ENCODE results near the gene ARHGEF12. TPM values are rescaled to one million over a fixed set of nuclear protein-coding genes. Genes with fewer than 3 reads are reported as not detected.

The ARHGEF12 gene
- total and polyA plus RNA-seq, 2 donors (not counting 1 experiment from before 2014, with no cell fraction given), result 2.0 to 21.6 TPM

GRCh38 chr11:120424970-120425332 is 88.7 kb downstream of the ARHGEF12 start:
- Mint-ChIP-seq H3K27ac (no peak overlapping the region), H3K4me1 (peaks cover 14% of the 10 kb centered on the region), H3K4me3 (no peak overlapping the region), H3K9me3 (ENCODE audit: insufficient read depth) (no peaks in the 10 kb centered on the region), H3K27me3 (no peaks in the 10 kb centered on the region)
- Histone ChIP-seq H3K27ac (ENCODE audit: low read length in 2 of 2) (no peak overlapping the region), H3K4me1 (ENCODE audit: control insufficient read depth in 2 of 2, insufficient read depth in 2 of 2, low read length in 2 of 2) (peaks cover 8 to 12% of the 10 kb centered on the region in 2 donors), H4K20me1 (ENCODE audit: control insufficient read depth, insufficient read depth, low read length, poor library complexity, severe bottlenecking) (no peaks in the 10 kb centered on the region), H3K9me3 (ENCODE audit: control extremely low read depth in 1 of 3, control insufficient read depth in 2 of 3, insufficient read depth in 1 of 3, low read length in 2 of 3) (no peaks in the 10 kb centered on the region), H3K36me3 (replicated peaks in 1 of 2; ENCODE audit: control extremely low read depth in 1 of 2, control insufficient read depth in 1 of 2, extremely low read depth in 1 of 2, insufficient read depth in 2 of 2, low read length in 1 of 2) (no peaks in the 10 kb centered on the region), H2AFZ (ENCODE audit: insufficient read depth, low read depth, low read length, poor library complexity, severe bottlenecking) (no peak overlapping the region), H3K79me2 (ENCODE audit: control insufficient read depth, insufficient read depth, low read length) (no peaks in the 10 kb centered on the region), H3K9ac (ENCODE audit: low read length) (no peak overlapping the region), H3K4me2 (replicated peaks; ENCODE audit: low read depth, low read length, poor library complexity, severe bottlenecking) (peak overlapping the region; percentile 21), H3K4me3 (ENCODE audit: control extremely low read depth in 1 of 5, extremely low read depth in 1 of 5, insufficient read depth in 1 of 5, low read depth in 2 of 5, low read length in 4 of 5) (no peak overlapping the region), H3K27me3 (replicated peaks in 1 of 4; ENCODE audit: control extremely low read depth in 1 of 4, control insufficient read depth in 3 of 4, insufficient read depth in 4 of 4, low read length in 3 of 4) (no peaks in the 10 kb centered on the region)
- CTCF ChIA-PET, result interaction anchor here (0.7 kb wide), 1 partner anchor 829 kb away, joined by 3 read pairs; no protein-coding TSS in a partner anchor
- DNase-seq (no peak), ATAC-seq (ENCODE audit: low read depth) (no peak)
- TF ChIP-seq EZH2 (IDR thresholded peaks at IDR 0.05; ENCODE audit: borderline replicate concordance, insufficient read depth, low read depth, low read length, poor library complexity, severe bottlenecking), result no peak
- TF ChIP-seq CTCF (IDR thresholded peaks at IDR 0.05), result no peak
- WGBS (ENCODE audit: insufficient coverage), result 95% methylated on average over 3 of the region's 3 CpGs
- POLR2A ChIA-PET, result no interaction called here
- intact Hi-C loops (cut with micrococcal nuclease), result loop anchor here (10.0 kb wide), 1 partner anchor 90 kb away; the partner anchor contains the start of gene ARHGEF12

- no peak overlapping the region for H3K4me3 Mint-ChIP-seq
- H3K79me2 ChIP-seq (ENCODE audit: control insufficient read depth, insufficient read depth, low read length), result no peaks in the 10 kb centered on the region
- intact Hi-C loops (cut with micrococcal nuclease), result loop anchor here (10.0 kb wide), 1 partner anchor 91 kb away; the partner anchor contains the start of gene ARHGEF12
- DNase-seq (no peak), ATAC-seq (ENCODE audit: low read depth) (no peak)
- no CpG with 5 or more reads among the region's 3 CpGs for WGBS (ENCODE audit: insufficient coverage)
- no peak overlapping the region for H2AFZ ChIP-seq (ENCODE audit: insufficient read depth, low read depth, low read length, poor library complexity, severe bottlenecking)
- no peaks in the 10 kb centered on the region for H3K9me3 Mint-ChIP-seq (ENCODE audit: insufficient read depth)
- peak overlapping the region; percentile 5 for H3K27ac Mint-ChIP-seq
- ChIA-PET CTCF (no interaction called here), POLR2A (no interaction called here)
- H3K27me3 ChIP-seq (replicated peaks in 1 of 4; ENCODE audit: control extremely low read depth in 1 of 4, control insufficient read depth in 3 of 4, insufficient read depth in 4 of 4, low read length in 3 of 4), result no peaks in the 10 kb centered on the region
- H3K36me3 ChIP-seq (replicated peaks in 1 of 2; ENCODE audit: control extremely low read depth in 1 of 2, control insufficient read depth in 1 of 2, extremely low read depth in 1 of 2, insufficient read depth in 2 of 2, low read length in 1 of 2), result no peaks in the 10 kb centered on the region
- H3K9me3 ChIP-seq (ENCODE audit: control extremely low read depth in 1 of 3, control insufficient read depth in 2 of 3, insufficient read depth in 1 of 3, low read length in 2 of 3), result no peaks in the 10 kb centered on the region
- H3K4me1 Mint-ChIP-seq, result peaks cover 14% of the 10 kb centered on the region
- H3K9ac ChIP-seq (ENCODE audit: low read length), result no peak overlapping the region
- no peak overlapping the region for H3K27ac ChIP-seq (ENCODE audit: low read length in 2 of 2)
- H3K4me3 ChIP-seq (ENCODE audit: control extremely low read depth in 1 of 5, extremely low read depth in 1 of 5, insufficient read depth in 1 of 5, low read depth in 2 of 5, low read length in 4 of 5), result no peak overlapping the region
- H3K27me3 Mint-ChIP-seq, result no peaks in the 10 kb centered on the region
- H3K4me2 ChIP-seq (replicated peaks; ENCODE audit: low read depth, low read length, poor library complexity, severe bottlenecking), result peak overlapping the region; percentile 21
- H3K4me1 ChIP-seq (ENCODE audit: control insufficient read depth in 2 of 2, insufficient read depth in 2 of 2, low read length in 2 of 2), result peaks cover 8 to 12% of the 10 kb centered on the region in 2 donors
- TF ChIP-seq EZH2 (IDR thresholded peaks at IDR 0.05; ENCODE audit: borderline replicate concordance, insufficient read depth, low read depth, low read length, poor library complexity, severe bottlenecking) (no peak), CTCF (IDR thresholded peaks at IDR 0.05) (no peak)
- H4K20me1 ChIP-seq (ENCODE audit: control insufficient read depth, insufficient read depth, low read length, poor library complexity, severe bottlenecking), result no peaks in the 10 kb centered on the region
Measured at GRCh38 chr11:120425527-120425926, 89.3 kb downstream of the ARHGEF12 start.
